ENCODE data around the gene STX5. TPM values are rescaled to one million over a fixed set of nuclear protein-coding genes. Genes with fewer than 3 reads are reported as not detected.
A peak's percentile ranks its signal among the peaks of the same experiment; 100 is the strongest.

Gene STX5
- total and polyA plus RNA-seq, 9 of the 15 experiments (the other 6 are each of a cell fraction or from before 2014, with no cell fraction given) = 2.8 to 28.6 (median 23.7) TPM

- TF ChIP-seq KDM5B (IDR thresholded peaks at IDR 0.05; ENCODE audit: insufficient replicate concordance, low read depth, low read length) = peak; percentile 44
- TF ChIP-seq STAT5A (IDR thresholded peaks at IDR 0.05; ENCODE audit: borderline replicate concordance, low read length) = no peak
- TF ChIP-seq ZSCAN32 (CRISPR knock-in tag; IDR thresholded peaks at IDR 0.05) = no peak
- peak; percentile 91 for TF ChIP-seq RBFOX2 (IDR thresholded peaks at IDR 0.05; ENCODE audit: low read depth, low read length)
- no peak for TF ChIP-seq YY1 (IDR thresholded peaks at IDR 0.05; ENCODE audit: borderline replicate concordance in 1 of 3, control insufficient read depth in 1 of 3, extremely low read depth in 1 of 3, insufficient read depth in 3 of 3, insufficient read length in 1 of 3, insufficient replicate concordance in 2 of 3, low read depth in 1 of 3, low read length in 2 of 3)
- no peak for TF ChIP-seq ETS2 (tag; IDR thresholded peaks at IDR 0.05; ENCODE audit: borderline replicate concordance, poor library complexity, severe bottlenecking)
- no peak for TF ChIP-seq ZNF584 (CRISPR knock-in tag; IDR thresholded peaks at IDR 0.05; ENCODE audit: low read depth)
- TF ChIP-seq ARID3A (IDR thresholded peaks at IDR 0.05; ENCODE audit: borderline replicate concordance, low read depth, low read length) = no peak
- TF ChIP-seq EZH2 (IDR thresholded peaks at IDR 0.05; ENCODE audit: borderline replicate concordance, low read depth, low read length) = no peak
- TF ChIP-seq BCLAF1 (IDR thresholded peaks at IDR 0.05; ENCODE audit: borderline replicate concordance in 1 of 2, control insufficient read depth in 1 of 2, low read depth in 2 of 2, low read length in 1 of 2) = no peak
- no peak for TF ChIP-seq ZNF23 (CRISPR knock-in tag; IDR thresholded peaks at IDR 0.05)
- no peak for TF ChIP-seq SRSF7 (optimal IDR thresholded peaks at IDR 0.05; ENCODE audit: low read depth, low read length)
- TF ChIP-seq STAG1 (CRISPR knock-in tag; IDR thresholded peaks at IDR 0.05; ENCODE audit: borderline replicate concordance) = no peak
- no peak for TF ChIP-seq NFE2 (IDR thresholded peaks at IDR 0.05; ENCODE audit: low read depth)
- no peak for TF ChIP-seq BMI1 (IDR thresholded peaks at IDR 0.05; ENCODE audit: low read length)
- TF ChIP-seq MBD2 (IDR thresholded peaks at IDR 0.05; ENCODE audit: borderline replicate concordance, low read depth) = no peak
- TF ChIP-seq, protein P1, sequence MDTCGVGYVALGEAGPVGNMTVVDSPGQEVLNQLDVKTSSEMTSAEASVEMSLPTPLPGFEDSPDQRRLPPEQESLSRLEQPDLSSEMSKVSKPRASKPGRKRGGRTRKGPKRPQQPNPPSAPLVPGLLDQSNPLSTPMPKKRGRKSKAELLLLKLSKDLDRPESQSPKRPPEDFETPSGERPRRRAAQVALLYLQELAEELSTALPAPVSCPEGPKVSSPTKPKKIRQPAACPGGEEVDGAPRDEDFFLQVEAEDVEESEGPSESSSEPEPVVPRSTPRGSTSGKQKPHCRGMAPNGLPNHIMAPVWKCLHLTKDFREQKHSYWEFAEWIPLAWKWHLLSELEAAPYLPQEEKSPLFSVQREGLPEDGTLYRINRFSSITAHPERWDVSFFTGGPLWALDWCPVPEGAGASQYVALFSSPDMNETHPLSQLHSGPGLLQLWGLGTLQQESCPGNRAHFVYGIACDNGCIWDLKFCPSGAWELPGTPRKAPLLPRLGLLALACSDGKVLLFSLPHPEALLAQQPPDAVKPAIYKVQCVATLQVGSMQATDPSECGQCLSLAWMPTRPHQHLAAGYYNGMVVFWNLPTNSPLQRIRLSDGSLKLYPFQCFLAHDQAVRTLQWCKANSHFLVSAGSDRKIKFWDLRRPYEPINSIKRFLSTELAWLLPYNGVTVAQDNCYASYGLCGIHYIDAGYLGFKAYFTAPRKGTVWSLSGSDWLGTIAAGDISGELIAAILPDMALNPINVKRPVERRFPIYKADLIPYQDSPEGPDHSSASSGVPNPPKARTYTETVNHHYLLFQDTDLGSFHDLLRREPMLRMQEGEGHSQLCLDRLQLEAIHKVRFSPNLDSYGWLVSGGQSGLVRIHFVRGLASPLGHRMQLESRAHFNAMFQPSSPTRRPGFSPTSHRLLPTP (IDR thresholded peaks at IDR 0.05; ENCODE audit: borderline replicate concordance, extremely low read depth, insufficient read length) = no peak
- no peak for TF ChIP-seq TFAM (CRISPR knock-in tag; conservative IDR thresholded peaks at IDR 0.05)
These were observed 60.5 kb downstream of the STX5 start, which contains the start of gene TAF6L (continued) for GRCh38 chr11:62771144-62772021.

All from K562 (cell line).